HEK293T (cell line): Measurements from ENCODE around the gene PRIM2.

ENCODE experiments used
- ARNT ChIP-seq: fragments of 450-650 bp; IDR thresholded peaks from 2 replicates; pipeline ENCODE4 v1.6.1; 2017; ENCODE audit warnings: mild to moderate bottlenecking
- BHLHE40 ChIP-seq: fragments of 450-650 bp; IDR thresholded peaks from 2 replicates; pipeline ENCODE4 v1.6.1; 2016; ENCODE audit warnings: mild to moderate bottlenecking, moderate library complexity, borderline replicate concordance
- SUZ12 ChIP-seq: fragments of 450-650 bp; IDR thresholded peaks from 2 replicates; pipeline ENCODE4 v1.6.1; 2016; ENCODE audit warnings: mild to moderate bottlenecking
- TARDBP ChIP-seq: fragments of 450-650 bp; IDR thresholded peaks from 2 replicates; pipeline ENCODE4 v1.6.1; 2016

GRCh38 chr6:57434944-57435343, 117.5 kb downstream of the PRIM2 start:
- TF ChIP-seq ARNT (no peak), BHLHE40 (no peak), SUZ12 (no peak), TARDBP (no peak)
